ENCODE measurements around the gene IRX5.

DNA sequence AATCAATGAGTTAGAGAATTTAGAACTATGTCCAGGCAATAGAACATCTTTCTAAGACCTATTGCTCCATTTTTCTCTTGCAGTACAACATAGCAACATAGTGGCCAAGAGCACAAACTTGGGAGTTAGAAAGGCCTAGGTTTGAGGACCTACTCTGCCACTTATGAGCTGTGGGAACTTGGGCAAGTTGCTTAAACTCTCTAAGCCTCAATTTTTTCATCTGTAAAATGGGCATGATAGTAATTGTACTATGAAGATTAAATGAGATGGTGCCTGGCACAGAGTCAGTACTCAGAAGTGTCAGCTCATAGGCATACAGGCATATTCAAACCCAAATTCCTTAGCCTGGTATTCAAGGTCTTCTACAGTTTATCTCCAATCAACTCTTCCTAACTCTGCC is 25.1 kb downstream of the IRX5 start:
- no peak for TF ChIP-seq POLR2AphosphoS5 (IDR thresholded peaks at IDR 0.05)
- TF ChIP-seq, protein P1, sequence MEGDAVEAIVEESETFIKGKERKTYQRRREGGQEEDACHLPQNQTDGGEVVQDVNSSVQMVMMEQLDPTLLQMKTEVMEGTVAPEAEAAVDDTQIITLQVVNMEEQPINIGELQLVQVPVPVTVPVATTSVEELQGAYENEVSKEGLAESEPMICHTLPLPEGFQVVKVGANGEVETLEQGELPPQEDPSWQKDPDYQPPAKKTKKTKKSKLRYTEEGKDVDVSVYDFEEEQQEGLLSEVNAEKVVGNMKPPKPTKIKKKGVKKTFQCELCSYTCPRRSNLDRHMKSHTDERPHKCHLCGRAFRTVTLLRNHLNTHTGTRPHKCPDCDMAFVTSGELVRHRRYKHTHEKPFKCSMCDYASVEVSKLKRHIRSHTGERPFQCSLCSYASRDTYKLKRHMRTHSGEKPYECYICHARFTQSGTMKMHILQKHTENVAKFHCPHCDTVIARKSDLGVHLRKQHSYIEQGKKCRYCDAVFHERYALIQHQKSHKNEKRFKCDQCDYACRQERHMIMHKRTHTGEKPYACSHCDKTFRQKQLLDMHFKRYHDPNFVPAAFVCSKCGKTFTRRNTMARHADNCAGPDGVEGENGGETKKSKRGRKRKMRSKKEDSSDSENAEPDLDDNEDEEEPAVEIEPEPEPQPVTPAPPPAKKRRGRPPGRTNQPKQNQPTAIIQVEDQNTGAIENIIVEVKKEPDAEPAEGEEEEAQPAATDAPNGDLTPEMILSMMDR (IDR thresholded peaks at IDR 0.05 in 8 of 11, conservative IDR thresholded peaks at IDR 0.05 in 3 of 11) = no peak

Data from spleen (tissue), 7 donors.